DMS53 treated with DMSO at 0.1 percent for 48 hours (cell line): ENCODE results near the gene OSBP.
"Not testable (repeated sequence)": the region's sequence is repeated elsewhere in the genome, so short reads cannot be mapped to it uniquely, and the experiment has no call there.

Source experiments
- DNase-seq: peaks from one replicate; lab custom pipeline; 2025; ENCODE audit not compliant: unreplicated experiment; lab: John Stamatoyannopoulos, UW

The OSBP gene

GRCh38 chr11:59615637-59616395 is at the start of gene OSBP:
TSS of gene OSBP (minus strand) at chr11:59615774. CDS start at chr11:59615664, 110 bp downstream.
- DNase-seq: peak; percentile 99

- DNase-seq: no peak
Measured at GRCh38 chr11:59660621-59661020, 45.0 kb upstream of the OSBP start.

GRCh38 chr11:59659981-59660380 is 44.4 kb upstream of the OSBP start:
- no peak for DNase-seq

GRCh38 chr11:59658036-59658435 is 42.5 kb upstream of the OSBP start:
- DNase-seq: no peak

GRCh38 chr11:59654893-59655292 is 39.3 kb upstream of the OSBP start:
- no peak for DNase-seq

- no peak for DNase-seq
Measured at GRCh38 chr11:59647245-59647980, 31.8 kb upstream of the OSBP start.

GRCh38 chr11:59644528-59644927 is 29.0 kb upstream of the OSBP start:
- DNase-seq: no peak

GRCh38 chr11:59643390-59643789 is 27.8 kb upstream of the OSBP start:
- DNase-seq: no peak

GRCh38 chr11:59641156-59641555 is 25.6 kb upstream of the OSBP start:
- DNase-seq: no peak

GRCh38 chr11:59630493-59630892 is 14.9 kb upstream of the OSBP start:
- DNase-seq: no peak

- DNase-seq: no peak
Measured at GRCh38 chr11:59629996-59630395, 14.4 kb upstream of the OSBP start.

- not testable (repeated sequence) for DNase-seq
Measured at GRCh38 chr11:59626969-59627368, 11.4 kb upstream of the OSBP start.

- no peak for DNase-seq
Measured at GRCh38 chr11:59625703-59626102, 10.1 kb upstream of the OSBP start.

- no peak for DNase-seq
Measured at GRCh38 chr11:59617876-59618275, 2.3 kb upstream of the OSBP start.

- peak; percentile 26 for DNase-seq
Measured at GRCh38 chr11:59616396-59616982, 915 bp upstream of the OSBP start.

GRCh38 chr11:59615120-59615636 is 396 bp downstream of the OSBP start:
- DNase-seq: peak; percentile 1

- DNase-seq: no peak
Measured at GRCh38 chr11:59614277-59615119, 1.1 kb downstream of the OSBP start.

- peak; percentile 71 for DNase-seq
Measured at GRCh38 chr11:59611570-59612565, 3.7 kb downstream of the OSBP start.

GRCh38 chr11:59610289-59610688 is 5.3 kb downstream of the OSBP start:
- no peak for DNase-seq
